Measurements from ENCODE around the gene GCLM.

GCLM gene

GRCh38 chr1:93907718-93908117 is 1.5 kb downstream of the GCLM start:
- TF ChIP-seq CTCF (IDR thresholded peaks at IDR 0.05; ENCODE audit: control insufficient read depth, insufficient read depth, low read depth, low read length, missing control alignments): no peak
- peak overlapping the region; percentile 90 for H3K4me3 ChIP-seq (ENCODE audit: control insufficient read depth, low read depth, low read length)
- peak; percentile 16 for DNase-seq (ENCODE audit: low read depth)

DNA sequence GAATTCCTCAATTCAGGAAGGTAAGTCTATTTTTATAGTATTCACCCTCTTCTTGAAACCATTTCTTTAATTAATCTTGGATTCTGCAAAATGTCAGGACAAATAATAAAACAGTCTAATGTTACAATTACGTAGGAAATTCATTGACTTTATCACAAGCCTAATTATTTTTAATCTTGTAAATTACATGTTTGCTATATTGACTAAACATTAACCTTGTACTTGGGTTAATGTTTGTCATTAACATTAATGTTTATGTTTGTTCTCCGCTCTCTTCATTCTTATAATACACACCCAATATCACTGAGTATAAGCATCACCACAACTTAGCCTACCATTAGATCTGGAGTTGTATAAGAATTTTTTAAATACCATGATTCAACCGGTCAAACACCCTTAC is 2.8 kb downstream of the GCLM start:
- DNase-seq (ENCODE audit: low read depth): no peak
- H3K4me3 ChIP-seq (ENCODE audit: control insufficient read depth, low read depth, low read length): no peak overlapping the region
- TF ChIP-seq CTCF (IDR thresholded peaks at IDR 0.05; ENCODE audit: control insufficient read depth, insufficient read depth, low read depth, low read length, missing control alignments): no peak

DNA sequence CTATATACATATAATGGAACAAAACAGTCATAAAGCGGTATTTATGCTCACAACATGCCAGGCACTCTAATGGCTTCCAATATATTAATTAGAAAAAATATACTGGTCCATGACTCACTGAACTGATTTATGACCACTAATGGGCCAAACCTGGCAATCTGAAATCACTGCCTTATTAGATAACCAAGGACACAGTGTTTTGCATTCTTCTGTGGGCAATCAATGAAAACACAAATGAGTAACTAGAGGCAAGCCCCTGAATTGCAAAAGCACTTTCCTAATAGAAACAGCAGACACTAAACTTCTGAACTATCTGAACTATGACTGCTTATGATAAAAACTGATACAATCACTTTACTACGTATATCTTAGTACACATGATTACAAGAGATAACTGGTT is 3.5 kb downstream of the GCLM start:
- TF ChIP-seq CTCF (IDR thresholded peaks at IDR 0.05; ENCODE audit: control insufficient read depth, insufficient read depth, low read depth, low read length, missing control alignments): no peak

GRCh38 chr1:93905051-93905450 is 4.2 kb downstream of the GCLM start:
- no peak for DNase-seq (ENCODE audit: low read depth)
- no peak overlapping the region for H3K4me3 ChIP-seq (ENCODE audit: control insufficient read depth, low read depth, low read length)

More for the DNA sequence above, 3.5 kb downstream of the GCLM start:
- no peak overlapping the region for H3K4me3 ChIP-seq (ENCODE audit: control insufficient read depth, low read depth, low read length)
- no peak for DNase-seq (ENCODE audit: low read depth)

GRCh38 chr1:93904228-93904627 is 5.0 kb downstream of the GCLM start:
- H3K4me3 ChIP-seq (ENCODE audit: control insufficient read depth, low read depth, low read length): no peak overlapping the region
- no peak for TF ChIP-seq CTCF (IDR thresholded peaks at IDR 0.05; ENCODE audit: control insufficient read depth, insufficient read depth, low read depth, low read length, missing control alignments)
- DNase-seq (ENCODE audit: low read depth): no peak

More at GRCh38 chr1:93905051-93905450, 4.2 kb downstream of the GCLM start:
- no peak for TF ChIP-seq CTCF (IDR thresholded peaks at IDR 0.05; ENCODE audit: control insufficient read depth, insufficient read depth, low read depth, low read length, missing control alignments)

DNA sequence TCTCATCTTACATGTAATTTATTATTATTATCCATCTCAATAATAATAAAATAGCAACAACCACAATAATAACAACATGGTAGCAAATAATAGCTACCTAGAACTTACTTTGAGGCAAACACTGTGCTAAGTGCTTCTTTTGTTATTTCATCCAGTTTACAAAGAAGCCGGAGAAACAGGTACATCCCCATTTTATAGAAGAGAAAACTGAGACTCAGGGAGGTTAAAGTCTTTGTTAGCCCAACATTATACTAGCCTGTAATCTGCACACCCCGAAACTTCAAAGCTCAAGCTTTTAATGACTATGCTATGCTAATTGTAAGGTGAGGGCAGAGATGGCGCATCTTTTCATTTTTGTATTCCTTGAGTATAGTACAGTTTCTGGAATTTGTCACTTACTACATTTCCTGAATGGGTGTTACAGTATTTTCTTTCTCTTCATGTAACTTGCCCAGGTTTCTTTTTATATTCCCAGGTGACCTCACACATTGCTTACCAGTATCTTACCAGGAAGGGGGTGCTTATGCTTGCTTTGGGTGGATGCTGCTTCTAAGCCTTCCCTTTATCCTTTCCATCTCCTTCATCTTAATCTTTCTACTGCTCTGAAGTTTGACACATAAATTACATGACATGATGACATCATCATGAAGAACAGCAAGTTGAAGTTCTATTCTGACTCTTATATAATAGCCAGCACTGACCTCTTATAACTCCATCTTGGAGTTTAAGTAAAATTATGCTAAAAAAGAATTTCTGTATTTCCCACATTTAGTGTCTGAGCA is 8.3 kb downstream of the GCLM start:
- DNase-seq (ENCODE audit: low read depth): no peak
- no peak overlapping the region for H3K4me3 ChIP-seq (ENCODE audit: control insufficient read depth, low read depth, low read length)
- TF ChIP-seq CTCF (IDR thresholded peaks at IDR 0.05; ENCODE audit: control insufficient read depth, insufficient read depth, low read depth, low read length, missing control alignments): no peak

All from AG09309 (cell line).